ENCODE data around the gene PDE6C. TPM values are rescaled to one million over a fixed set of nuclear protein-coding genes. Genes with fewer than 3 reads are reported as not detected.

The PDE6C gene
- total RNA-seq, 4 donors from 2014 or later: not detected

- H3K36me3 ChIP-seq: no peaks in the 10 kb centered on the region
- no peaks in the 10 kb centered on the region for H3K4me1 ChIP-seq
- TF ChIP-seq POLR2A (IDR thresholded peaks at IDR 0.05) (no peak), EP300 (IDR thresholded peaks at IDR 0.05; ENCODE audit: low read depth) (no peak), CTCF (IDR thresholded peaks at IDR 0.05) (no peak), POLR2AphosphoS5 (IDR thresholded peaks at IDR 0.05) (no peak)
- no peaks in the 10 kb centered on the region for H3K9me3 ChIP-seq
- intact Hi-C loops (cut with DNase I; ENCODE audit: low total_unique reads) (no loop called here), in situ Hi-C loops (cut with MboI; ENCODE audit: low pct_ligation_motif_present in 1 of 4, low pct_unique_long_range_greater_than_20kb in 1 of 4, low sequenced_read_pairs in 3 of 4) (no loop called here)
- H3K4me3 ChIP-seq: no peak overlapping the region
- no peak for DNase-seq
- 90 to 95% methylated on average over 5 to 7 of the region's 7 CpGs for WGBS, 2 donors (ENCODE audit: low coverage in 1 of 2)
- H3K27me3 ChIP-seq: no peaks in the 10 kb centered on the region
- H3K27ac ChIP-seq: no peak overlapping the region
These were observed 27.5 kb downstream of the PDE6C start for GRCh38 chr10:93639791-93640190.

- Histone ChIP-seq H3K4me1 (no peaks in the 10 kb centered on the region), H3K36me3 (no peaks in the 10 kb centered on the region), H3K9me3 (no peaks in the 10 kb centered on the region), H3K27ac (no peak overlapping the region), H3K4me3 (no peak overlapping the region), H3K27me3 (no peaks in the 10 kb centered on the region)
- intact Hi-C loops (cut with DNase I; ENCODE audit: low total_unique reads) (no loop called here), in situ Hi-C loops (cut with MboI; ENCODE audit: low pct_ligation_motif_present in 1 of 4, low pct_unique_long_range_greater_than_20kb in 1 of 4, low sequenced_read_pairs in 3 of 4) (no loop called here)
- TF ChIP-seq POLR2A (IDR thresholded peaks at IDR 0.05) (no peak), CTCF (IDR thresholded peaks at IDR 0.05) (no peak), POLR2AphosphoS5 (IDR thresholded peaks at IDR 0.05) (no peak), EP300 (IDR thresholded peaks at IDR 0.05; ENCODE audit: low read depth) (no peak)
- no peak for DNase-seq
- 71 to 80% methylated on average over 1 of the region's 1 CpG for WGBS, 2 donors (ENCODE audit: low coverage in 1 of 2)
These were observed 40.5 kb downstream of the PDE6C start for GRCh38 chr10:93652857-93653256.

GRCh38 chr10:93654201-93654600, 41.9 kb downstream of the PDE6C start:
- H3K4me3 ChIP-seq: no peak overlapping the region
- no peaks in the 10 kb centered on the region for H3K36me3 ChIP-seq
- in situ Hi-C loops (cut with MboI; ENCODE audit: low pct_ligation_motif_present in 1 of 4, low pct_unique_long_range_greater_than_20kb in 1 of 4, low sequenced_read_pairs in 3 of 4): no loop called here
- no peaks in the 10 kb centered on the region for H3K27me3 ChIP-seq
- H3K9me3 ChIP-seq: no peaks in the 10 kb centered on the region
- intact Hi-C loops (cut with DNase I; ENCODE audit: low total_unique reads): no loop called here
- no peak for DNase-seq
- TF ChIP-seq POLR2AphosphoS5 (IDR thresholded peaks at IDR 0.05) (no peak), EP300 (IDR thresholded peaks at IDR 0.05; ENCODE audit: low read depth) (no peak), POLR2A (IDR thresholded peaks at IDR 0.05) (no peak), CTCF (IDR thresholded peaks at IDR 0.05) (no peak)
- no peaks in the 10 kb centered on the region for H3K4me1 ChIP-seq
- no peak overlapping the region for H3K27ac ChIP-seq
- WGBS, 2 donors (ENCODE audit: low coverage in 1 of 2): 79 to 100% methylated on average over 1 of the region's 1 CpG

GRCh38 chr10:93656155-93656554, 43.8 kb downstream of the PDE6C start:
- DNase-seq: no peak
- intact Hi-C loops (cut with DNase I; ENCODE audit: low total_unique reads): no loop called here
- H3K4me3 ChIP-seq: no peak overlapping the region
- H3K9me3 ChIP-seq: no peaks in the 10 kb centered on the region
- no peaks in the 10 kb centered on the region for H3K36me3 ChIP-seq
- H3K27me3 ChIP-seq: no peaks in the 10 kb centered on the region
- TF ChIP-seq EP300 (IDR thresholded peaks at IDR 0.05; ENCODE audit: low read depth): no peak
- TF ChIP-seq POLR2AphosphoS5 (IDR thresholded peaks at IDR 0.05): no peak
- no peak for TF ChIP-seq POLR2A (IDR thresholded peaks at IDR 0.05)
- TF ChIP-seq CTCF (IDR thresholded peaks at IDR 0.05): no peak
- no peaks in the 10 kb centered on the region for H3K4me1 ChIP-seq
- WGBS, 2 donors (ENCODE audit: low coverage in 1 of 2): 60 to 97% methylated on average over 1 of the region's 1 CpG
- in situ Hi-C loops (cut with MboI; ENCODE audit: low pct_ligation_motif_present in 1 of 4, low pct_unique_long_range_greater_than_20kb in 1 of 4, low sequenced_read_pairs in 3 of 4): no loop called here
- H3K27ac ChIP-seq: no peak overlapping the region

All from transverse colon (tissue), 4 donors.